ENCODE results near the gene DCUN1D3. TPM values are rescaled to one million over a fixed set of nuclear protein-coding genes. Genes with fewer than 3 reads are reported as not detected.
"Not testable (repeated sequence)": the region's sequence is repeated elsewhere in the genome, so short reads cannot be mapped to it uniquely, and the experiment has no call there.

The DCUN1D3 gene
- total RNA-seq, 2 donors from 2014 or later = 3.9 to 4.0 TPM

DNA sequence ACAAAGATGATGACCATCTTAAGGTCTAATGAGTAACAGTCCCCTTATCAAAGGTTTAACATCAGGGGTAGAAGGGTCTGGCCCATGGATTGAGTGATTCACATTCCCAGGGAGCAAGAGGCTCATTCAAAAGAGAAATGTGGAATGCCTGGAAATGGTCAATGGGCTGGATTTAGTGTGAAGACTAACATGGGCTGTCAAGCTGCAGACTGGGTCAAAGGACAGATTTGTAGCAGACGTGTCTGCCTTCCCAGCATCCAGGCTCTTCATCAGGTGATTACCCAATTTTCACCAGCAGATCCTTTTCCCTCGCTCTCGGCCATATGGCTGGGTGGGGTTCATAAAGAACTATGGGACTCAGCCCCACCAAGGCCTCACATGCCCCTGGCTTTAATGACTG lies 26.8 kb downstream of the DCUN1D3 start:
- ATAC-seq (no peak), DNase-seq (no peak)
- peaks cover 3% of the 10 kb centered on the region for H3K36me3 Mint-ChIP-seq (ENCODE audit: low read depth)
- peaks cover 26% of the 10 kb centered on the region for H3K4me1 Mint-ChIP-seq
- H3K27me3 Mint-ChIP-seq = no peaks in the 10 kb centered on the region
- no peaks in the 10 kb centered on the region for H3K9me3 ChIP-seq (ENCODE audit: control insufficient read depth, low read length, poor library complexity, severe bottlenecking)
- peak overlapping the region; percentile 89 for H3K27ac Mint-ChIP-seq
- no peak overlapping the region for H3K4me3 Mint-ChIP-seq

DNA sequence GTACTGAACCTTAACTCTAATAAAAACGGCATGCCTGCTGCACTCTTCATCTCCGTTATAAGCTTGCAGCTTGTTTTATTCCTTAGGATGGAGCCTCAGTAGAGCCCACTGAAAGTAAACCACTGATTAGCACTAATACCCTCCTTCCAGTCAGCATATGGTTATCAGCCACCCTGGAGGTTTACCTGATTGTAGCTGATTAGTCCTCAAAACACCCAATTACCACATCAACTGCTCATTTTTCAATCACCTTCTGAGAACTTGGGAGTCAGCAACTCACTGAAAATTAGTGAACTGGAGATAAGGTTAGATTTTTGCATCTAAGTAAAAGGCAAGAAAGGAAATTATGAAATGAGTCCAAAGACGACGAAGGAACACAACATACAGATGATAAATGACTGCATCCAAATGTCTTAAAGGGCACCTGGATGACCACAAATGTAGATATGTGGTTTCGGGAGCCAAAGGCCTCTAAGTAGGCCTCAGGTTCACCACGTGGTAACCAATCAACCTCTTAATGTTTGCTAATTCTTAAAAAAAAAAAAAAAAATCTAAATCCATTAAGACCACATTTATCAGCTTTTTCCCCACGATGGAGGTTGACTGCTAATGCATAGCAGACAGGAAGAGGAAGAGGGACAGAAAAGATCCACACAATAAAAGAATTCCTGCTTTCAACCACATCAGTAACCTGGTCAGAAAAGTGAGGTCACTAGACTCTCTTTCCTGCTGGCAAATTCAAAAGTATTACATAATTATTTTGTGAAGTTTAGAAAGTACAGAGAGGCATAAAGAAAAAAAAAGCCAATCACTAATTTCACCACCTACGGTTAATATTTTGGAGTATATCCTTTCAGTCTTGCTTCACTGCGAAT lies 28.0 kb downstream of the DCUN1D3 start:
- peaks cover 30% of the 10 kb centered on the region for H3K4me1 Mint-ChIP-seq
- peak overlapping the region; percentile 89 for H3K27ac Mint-ChIP-seq
- no peak for ATAC-seq

DNA sequence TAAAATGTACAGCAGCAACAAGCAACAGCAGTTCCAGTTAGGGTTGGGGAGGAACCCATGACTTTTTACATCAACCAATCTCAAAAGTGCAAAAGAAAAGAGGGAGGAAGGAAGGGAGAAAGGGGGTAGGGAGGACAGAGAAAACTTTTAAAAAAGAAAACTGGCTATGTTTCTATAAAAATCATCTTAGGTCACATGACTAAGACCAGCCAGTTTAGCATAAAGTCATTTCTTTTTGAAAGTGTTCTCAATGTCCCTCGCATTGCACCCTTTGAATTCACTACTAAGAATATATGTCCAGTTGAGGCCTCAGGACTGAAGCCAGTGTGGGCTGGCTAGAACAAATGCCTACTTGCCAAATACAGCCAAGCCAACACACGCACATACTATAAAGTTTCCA lies 28.9 kb downstream of the DCUN1D3 start:
- peaks cover 39% of the 10 kb centered on the region for H3K4me1 Mint-ChIP-seq
- H3K4me3 Mint-ChIP-seq = no peak overlapping the region
- H3K27me3 Mint-ChIP-seq = no peaks in the 10 kb centered on the region
- DNase-seq (no peak), ATAC-seq (no peak)
- no peaks in the 10 kb centered on the region for H3K9me3 ChIP-seq (ENCODE audit: control insufficient read depth, low read length, poor library complexity, severe bottlenecking)
- no peaks in the 10 kb centered on the region for H3K36me3 Mint-ChIP-seq (ENCODE audit: low read depth)
- no peak overlapping the region for H3K27ac Mint-ChIP-seq

More for the DNA sequence above, 28.0 kb downstream of the DCUN1D3 start:
- no peaks in the 10 kb centered on the region for H3K9me3 ChIP-seq (ENCODE audit: control insufficient read depth, low read length, poor library complexity, severe bottlenecking)
- Mint-ChIP-seq H3K36me3 (ENCODE audit: low read depth) (peaks cover 3% of the 10 kb centered on the region), H3K4me3 (no peak overlapping the region), H3K27me3 (no peaks in the 10 kb centered on the region)
- no peak for DNase-seq

DNA sequence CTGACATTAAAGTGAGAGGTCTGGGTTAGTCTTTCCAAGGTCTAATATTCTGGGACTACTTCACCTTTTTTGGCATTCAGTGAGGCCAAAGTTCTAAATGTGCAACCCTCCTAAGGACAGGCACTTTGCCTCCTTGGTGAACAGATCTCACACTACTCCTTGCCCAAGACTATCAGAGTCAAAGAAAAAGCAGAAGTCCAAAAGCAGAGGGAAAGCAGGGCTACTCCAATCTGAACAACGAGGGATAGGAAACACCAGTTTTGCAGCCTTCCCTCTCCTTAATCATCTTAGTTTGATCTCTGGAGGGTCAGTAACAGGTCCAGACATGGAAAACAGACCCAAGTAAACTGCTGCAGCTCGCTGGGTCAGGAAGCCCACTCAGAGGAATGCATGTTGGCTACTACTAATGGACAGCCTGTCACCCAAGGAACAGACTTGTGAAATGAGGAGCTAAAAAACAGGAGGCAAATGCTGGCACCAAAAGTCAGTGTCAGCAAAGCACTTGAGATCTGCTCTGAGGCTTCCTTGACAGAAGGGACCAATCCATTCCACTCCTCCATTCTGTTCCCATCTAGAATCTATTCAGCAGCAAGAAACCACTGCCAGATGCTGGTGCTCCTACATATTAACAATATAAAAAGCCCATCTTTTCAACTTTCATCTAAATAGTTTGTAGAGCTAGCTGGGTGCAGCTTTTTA lies 29.9 kb downstream of the DCUN1D3 start:
- Mint-ChIP-seq H3K27me3 (no peaks in the 10 kb centered on the region), H3K27ac (no peak overlapping the region), H3K4me1 (peaks cover 35% of the 10 kb centered on the region), H3K36me3 (ENCODE audit: low read depth) (no peaks in the 10 kb centered on the region), H3K4me3 (no peak overlapping the region)
- ATAC-seq = no peak
- no peaks in the 10 kb centered on the region for H3K9me3 ChIP-seq (ENCODE audit: control insufficient read depth, low read length, poor library complexity, severe bottlenecking)
- DNase-seq = no peak

DNA sequence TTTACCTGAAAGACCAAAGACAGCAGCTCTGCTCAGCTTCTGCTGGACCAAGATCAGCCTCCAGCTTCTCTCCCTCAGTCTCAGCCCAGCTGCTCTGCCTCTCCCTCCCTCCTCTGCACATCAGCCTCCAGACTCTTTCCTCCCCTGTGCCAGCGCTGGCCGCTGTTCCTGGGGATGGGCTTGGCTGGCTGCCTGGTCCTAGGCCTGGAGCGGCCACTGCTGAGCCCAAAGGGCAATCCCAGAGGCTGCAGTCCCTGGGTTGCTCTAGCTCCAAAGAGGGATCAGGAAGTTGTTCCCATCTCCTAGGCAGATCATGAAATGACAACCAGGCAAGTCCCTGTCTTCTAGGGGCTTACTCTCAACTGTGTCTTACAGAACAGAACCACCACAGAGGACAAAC lies 31.3 kb downstream of the DCUN1D3 start:
- no peak overlapping the region for H3K4me3 Mint-ChIP-seq

DNA sequence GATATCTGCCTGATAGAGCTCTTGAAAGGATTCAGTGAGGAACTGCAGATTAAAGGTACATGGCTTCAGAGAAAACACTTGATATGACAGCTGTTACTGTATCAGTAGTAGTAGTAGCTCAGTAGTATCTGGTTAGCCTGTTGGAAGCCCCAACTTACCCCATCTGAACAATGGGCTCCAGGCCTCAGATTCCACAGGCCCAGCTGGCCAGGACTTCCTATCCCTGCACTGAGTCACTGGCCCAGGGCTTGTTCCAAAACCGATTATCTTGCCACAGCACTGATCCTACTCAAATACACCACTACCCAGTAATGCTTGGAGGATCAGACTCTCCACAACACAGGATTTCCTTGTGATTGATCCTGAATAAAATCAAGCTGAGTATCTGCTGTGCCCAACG lies 32.6 kb downstream of the DCUN1D3 start:
- no peak overlapping the region for H3K4me3 Mint-ChIP-seq
- ATAC-seq (no peak), DNase-seq (no peak)
- H3K36me3 Mint-ChIP-seq (ENCODE audit: low read depth) = no peaks in the 10 kb centered on the region
- H3K9me3 ChIP-seq (ENCODE audit: control insufficient read depth, low read length, poor library complexity, severe bottlenecking) = no peaks in the 10 kb centered on the region
- peaks cover 31% of the 10 kb centered on the region for H3K4me1 Mint-ChIP-seq
- no peak overlapping the region for H3K27ac Mint-ChIP-seq
- H3K27me3 Mint-ChIP-seq = no peaks in the 10 kb centered on the region

More for the DNA sequence above, 31.3 kb downstream of the DCUN1D3 start:
- no peaks in the 10 kb centered on the region for H3K36me3 Mint-ChIP-seq (ENCODE audit: low read depth)
- H3K27me3 Mint-ChIP-seq = no peaks in the 10 kb centered on the region
- no peak for ATAC-seq
- peak overlapping the region; percentile 53 for H3K27ac Mint-ChIP-seq
- no peaks in the 10 kb centered on the region for H3K9me3 ChIP-seq (ENCODE audit: control insufficient read depth, low read length, poor library complexity, severe bottlenecking)
- peaks cover 34% of the 10 kb centered on the region for H3K4me1 Mint-ChIP-seq
- no peak for DNase-seq

DNA sequence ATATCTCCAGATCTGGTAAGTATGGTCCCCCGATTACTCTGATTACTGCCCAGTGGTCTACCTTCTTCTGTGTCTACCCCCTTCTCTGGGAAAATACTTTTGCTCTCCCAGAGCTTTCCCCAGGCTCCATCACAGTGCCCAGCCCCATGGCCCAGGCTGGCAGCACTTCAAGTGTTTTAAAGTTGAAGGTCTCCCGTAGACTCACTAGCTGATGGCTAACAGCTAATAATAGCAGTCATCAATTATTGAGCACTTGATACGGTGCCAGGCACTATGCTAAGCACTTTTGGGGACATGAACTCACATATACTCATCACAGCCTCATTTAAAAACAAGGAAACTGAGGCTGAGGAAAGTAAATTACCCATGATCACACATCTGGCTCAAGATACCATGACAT lies 33.4 kb downstream of the DCUN1D3 start:
- H3K27me3 Mint-ChIP-seq = no peaks in the 10 kb centered on the region
- H3K36me3 Mint-ChIP-seq (ENCODE audit: low read depth) = peaks cover 3% of the 10 kb centered on the region
- H3K4me3 Mint-ChIP-seq = no peak overlapping the region
- peaks cover 28% of the 10 kb centered on the region for H3K4me1 Mint-ChIP-seq
- ATAC-seq (no peak), DNase-seq (no peak)
- no peaks in the 10 kb centered on the region for H3K9me3 ChIP-seq (ENCODE audit: control insufficient read depth, low read length, poor library complexity, severe bottlenecking)
- H3K27ac Mint-ChIP-seq = peak overlapping the region; percentile 1

DNA sequence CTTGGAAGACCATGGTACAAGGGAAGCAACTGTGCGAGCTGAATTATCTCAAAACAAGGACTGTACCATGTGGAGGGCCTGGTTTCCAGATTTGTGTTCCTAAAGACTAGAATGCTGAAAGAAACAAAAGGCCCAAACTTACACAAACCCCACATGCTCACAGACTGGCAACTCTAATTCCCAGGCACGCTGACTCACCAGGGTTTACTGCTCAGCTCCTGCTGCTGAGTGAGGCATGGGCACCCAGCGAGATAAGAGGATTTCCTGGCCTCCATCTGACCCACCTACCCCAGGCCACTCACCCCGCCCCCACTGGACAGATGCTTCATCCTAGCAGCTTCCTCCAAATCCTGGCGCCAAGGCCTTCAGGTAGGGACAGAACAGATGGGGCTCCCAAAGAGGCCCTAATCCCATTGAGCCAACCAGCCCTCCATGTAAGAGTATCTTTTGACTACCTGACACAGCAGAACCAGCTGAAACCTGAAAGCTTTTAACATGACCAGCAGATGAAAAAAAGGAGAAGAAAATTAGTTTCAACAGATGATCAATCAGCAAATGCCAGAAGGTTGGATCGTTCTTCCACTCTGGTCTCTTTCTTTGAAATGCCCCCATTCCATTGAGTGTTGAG lies 33.9 kb downstream of the DCUN1D3 start:
- Mint-ChIP-seq H3K27ac (no peak overlapping the region), H3K27me3 (no peaks in the 10 kb centered on the region), H3K36me3 (ENCODE audit: low read depth) (peaks cover 6% of the 10 kb centered on the region), H3K4me3 (no peak overlapping the region), H3K4me1 (peaks cover 28% of the 10 kb centered on the region)
- ATAC-seq (no peak), DNase-seq (no peak)
- no peaks in the 10 kb centered on the region for H3K9me3 ChIP-seq (ENCODE audit: control insufficient read depth, low read length, poor library complexity, severe bottlenecking)

DNA sequence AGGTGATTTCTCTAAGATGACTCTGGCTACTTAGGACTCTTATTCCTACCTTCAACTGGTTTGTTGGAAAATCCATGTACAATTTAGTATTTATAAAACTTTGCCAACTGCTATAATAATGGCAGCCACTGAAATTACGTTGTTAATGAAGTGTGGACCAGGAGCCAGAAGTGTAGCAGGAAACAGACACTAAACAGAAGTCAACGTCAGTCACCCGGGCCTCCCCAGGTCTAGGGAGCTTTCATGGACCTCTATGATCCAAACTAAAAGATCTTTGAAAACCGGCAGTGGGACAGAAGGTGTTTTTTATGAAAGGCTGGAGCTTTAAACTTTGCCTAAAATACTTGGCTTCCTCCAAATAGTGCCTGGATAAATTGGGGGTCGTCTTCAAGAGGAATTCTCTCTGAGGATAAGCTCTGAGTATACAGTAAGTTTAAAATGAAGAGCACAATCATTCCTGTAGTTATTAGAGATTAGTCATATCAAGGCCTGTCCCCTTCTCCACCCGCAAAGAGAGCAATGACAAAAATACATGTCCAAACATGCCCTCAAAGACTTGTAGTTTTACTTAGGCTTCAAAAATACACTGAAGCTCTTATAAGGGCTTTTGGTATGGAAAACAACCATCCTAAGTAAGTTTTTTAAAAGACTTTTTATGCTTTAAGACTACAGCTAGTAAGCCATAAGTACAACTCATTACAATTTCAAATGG lies 34.6 kb downstream of the DCUN1D3 start:
- peaks cover 28% of the 10 kb centered on the region for H3K4me1 Mint-ChIP-seq
- DNase-seq (no peak), ATAC-seq (no peak)
- H3K27ac Mint-ChIP-seq = no peak overlapping the region
- no peak overlapping the region for H3K4me3 Mint-ChIP-seq
- peaks cover 6% of the 10 kb centered on the region for H3K36me3 Mint-ChIP-seq (ENCODE audit: low read depth)
- no peaks in the 10 kb centered on the region for H3K9me3 ChIP-seq (ENCODE audit: control insufficient read depth, low read length, poor library complexity, severe bottlenecking)
- H3K27me3 Mint-ChIP-seq = no peaks in the 10 kb centered on the region

DNA sequence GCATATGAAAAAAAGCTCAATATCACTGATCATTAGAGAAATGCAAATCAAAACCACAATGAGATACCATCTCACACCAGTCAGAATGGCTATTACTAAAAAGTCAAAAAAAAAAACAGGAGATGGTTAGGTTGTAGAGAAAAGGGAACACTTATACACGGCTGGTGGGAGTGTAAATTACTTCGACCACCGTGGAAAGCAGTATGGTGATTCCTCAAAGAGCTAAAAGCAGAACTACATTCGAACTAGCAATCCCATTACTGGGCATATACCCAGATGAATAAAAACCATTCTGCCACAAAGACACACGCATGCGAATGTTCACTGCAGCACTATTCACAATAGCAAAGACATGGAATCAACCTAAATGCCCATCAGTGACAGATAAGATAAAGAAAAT lies 35.8 kb downstream of the DCUN1D3 start:
- not testable (repeated sequence) for H3K9me3 ChIP-seq (ENCODE audit: control insufficient read depth, low read length, poor library complexity, severe bottlenecking); H3K27ac Mint-ChIP-seq; H3K36me3 Mint-ChIP-seq (ENCODE audit: low read depth); H3K27me3 Mint-ChIP-seq; DNase-seq; ATAC-seq; H3K4me3 Mint-ChIP-seq
- peaks cover 28% of the 10 kb centered on the region for H3K4me1 Mint-ChIP-seq

DNA sequence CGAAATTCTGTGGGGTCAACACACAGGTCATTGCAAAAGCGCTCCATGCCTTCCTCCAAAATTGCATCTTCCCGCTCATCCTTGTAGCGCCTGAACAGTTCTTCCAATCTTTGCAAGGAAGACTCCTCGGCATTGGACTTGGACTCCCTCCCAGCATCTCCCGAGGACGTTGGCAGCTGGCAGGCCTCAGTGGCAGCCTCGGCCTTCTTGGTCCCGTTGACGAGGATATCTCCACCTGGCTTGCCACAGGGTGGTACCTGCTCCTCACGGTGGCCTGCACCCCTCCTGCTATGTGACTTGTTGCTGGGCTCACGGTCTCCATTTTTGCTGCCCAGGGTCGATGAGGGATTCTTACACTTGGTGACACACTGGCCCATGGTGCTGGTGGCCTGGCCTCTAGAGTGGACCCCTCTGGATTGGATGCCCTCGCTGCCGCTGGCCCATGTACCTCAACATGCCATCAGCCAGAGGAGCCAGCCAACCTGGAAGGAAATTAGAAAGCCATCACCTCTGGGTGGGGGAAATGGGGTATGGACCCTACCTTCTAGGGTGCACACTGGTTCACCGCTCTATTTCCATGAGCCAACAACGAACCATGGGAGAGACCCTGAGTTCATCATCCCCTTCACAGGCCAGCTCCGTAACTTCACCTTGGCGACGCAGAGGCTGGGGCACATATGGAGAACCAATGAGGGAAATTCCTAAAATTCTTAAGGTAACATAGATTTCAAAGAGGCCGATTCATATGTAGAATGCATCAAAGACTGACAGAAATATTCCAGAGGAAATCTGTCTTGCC lies 37.8 kb downstream of the DCUN1D3 start:
- ATAC-seq (no peak), DNase-seq (no peak)
- H3K27ac Mint-ChIP-seq = no peak overlapping the region
- no peaks in the 10 kb centered on the region for H3K9me3 ChIP-seq (ENCODE audit: control insufficient read depth, low read length, poor library complexity, severe bottlenecking)
- H3K36me3 Mint-ChIP-seq (ENCODE audit: low read depth) = peaks cover 8% of the 10 kb centered on the region
- no peak overlapping the region for H3K4me3 Mint-ChIP-seq
- H3K27me3 Mint-ChIP-seq = no peaks in the 10 kb centered on the region
- peaks cover 19% of the 10 kb centered on the region for H3K4me1 Mint-ChIP-seq

DNA sequence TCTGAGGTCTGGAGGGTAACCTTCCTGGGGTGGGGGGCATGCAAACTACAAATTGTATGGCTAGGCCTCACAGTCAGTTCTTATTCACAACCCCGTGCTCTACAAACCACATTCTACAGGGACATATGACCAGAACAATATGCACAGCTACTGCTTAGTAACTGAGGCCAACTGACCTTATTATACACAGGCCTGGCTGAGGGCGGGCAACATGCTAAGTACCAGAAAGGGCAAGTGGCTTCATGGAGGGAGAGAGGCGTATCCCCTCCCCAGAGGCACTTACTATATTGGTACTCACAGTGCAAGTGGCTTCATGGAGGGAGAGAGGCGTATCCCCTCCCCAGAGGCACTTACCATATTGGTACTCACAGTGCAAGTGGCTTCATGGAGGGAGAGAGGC lies 39.2 kb downstream of the DCUN1D3 start:
- H3K4me3 Mint-ChIP-seq; H3K27ac Mint-ChIP-seq; H3K9me3 ChIP-seq (ENCODE audit: control insufficient read depth, low read length, poor library complexity, severe bottlenecking); ATAC-seq; H3K27me3 Mint-ChIP-seq; DNase-seq; H3K36me3 Mint-ChIP-seq (ENCODE audit: low read depth): not testable (repeated sequence)
- peaks cover 11% of the 10 kb centered on the region for H3K4me1 Mint-ChIP-seq
